HCT116 (cell line): Measurements from ENCODE around the gene FRMD4A. TPM values are rescaled to one million over a fixed set of nuclear protein-coding genes. Genes with fewer than 3 reads are reported as not detected.

Experiments used
- ATAC-seq: fragments of 200-7000 bp; cut with Tn5 transposase; 2 replicates; pipeline ENCODE4 v1.9.1; 2020; ENCODE audit warnings: mild to moderate bottlenecking, moderate library complexity
- BruUV-seq: library from RNA; stranded (reverse); fragments of 400-500 nt; replicated peaks from 2 replicates; lab custom pipeline; 2021; lab: Mats Ljungman, UMichigan
- CTCF ChIA-PET: fragments of 300-600 bp; sonication (Branson Sonifier 250); formaldehyde crosslinking; loops from one replicate; lab custom pipeline; 2021; ENCODE audit warnings: antibody characterized with exemption; lab: Charles Lee
- POLR2A ChIA-PET: fragments of 300-600, 350-600 bp; sonication (Branson Sonifier 250); formaldehyde crosslinking; loops from one replicate; lab custom pipeline; 2021; ENCODE audit warnings: antibody characterized with exemption; lab: Charles Lee
- RAD21 ChIA-PET, 2 experiments: fragments of 300-600 bp; sonication (Branson Sonifier 250); formaldehyde crosslinking; loops; one replicate each; lab custom pipeline; 2023; ENCODE audit warnings: low total read pairs in 2 of 2; ENCODE audit not compliant: uncharacterized antibody in 2 of 2, unreplicated experiment in 2 of 2, low non-redundant PET in 1 of 2; lab: Charles Lee
- DNase-seq: peaks from one replicate; pipeline ENCODE4 v3.0.0-alpha.2; 2010; ENCODE audit warnings: low read depth, low spot score
- H2AFZ ChIP-seq: fragments of 200-600 bp; shearing (Covaris generic), sonication (generic); 2 replicates; pipeline ENCODE4 v1.6.1; 2017; ENCODE audit warnings: low read depth, mixed run types, mixed read lengths, antibody characterized with exemption, low read length; ENCODE audit not compliant: poor library complexity, severe bottlenecking
- H3K27ac ChIP-seq: 2 replicates; pipeline ENCODE4 v1.5.1; 2012; ENCODE audit warnings: low read depth, low read length
- H3K27me3 ChIP-seq: fragments of 200-600 bp; sonication (generic); 2 replicates; pipeline ENCODE4 v1.6.1; 2016; ENCODE audit warnings: mixed run types, low read length, mixed read lengths; ENCODE audit not compliant: insufficient read depth
- H3K36me3 ChIP-seq, 2 experiments: fragments of 200-500 bp in 1 of 2; fragments of 200-600 bp in 1 of 2; sonication (Bioruptor generic) in 1 of 2; sonication (generic) in 1 of 2; 2 replicates each; pipeline versions ENCODE4 v1.5.1 to v1.6.1; 2014 to 2016; ENCODE audit warnings: low read length in 2 of 2, inconsistent platforms in 1 of 2, mixed read lengths in 1 of 2, mixed run types in 1 of 2; ENCODE audit not compliant: insufficient read depth in 2 of 2, control insufficient read depth in 1 of 2
- H3K4me1 ChIP-seq, 2 experiments: fragments of 200-600 bp in 1 of 2; sonication (generic) in 1 of 2; 2 replicates each; pipeline versions ENCODE4 v1.5.1 to v1.6.1; 2012 to 2017; ENCODE audit warnings: low read length in 2 of 2, inconsistent platforms in 1 of 2, mild to moderate bottlenecking in 1 of 2, mixed read lengths in 1 of 2, mixed run types in 1 of 2, moderate library complexity in 1 of 2; ENCODE audit not compliant: insufficient read depth in 2 of 2, control insufficient read depth in 1 of 2
- H3K4me2 ChIP-seq: fragments of 200-600 bp; sonication (generic); 2 replicates; pipeline ENCODE4 v1.6.1; 2017; ENCODE audit warnings: mixed run types, low read length, mixed read lengths
- H3K4me3 ChIP-seq, 2 experiments: fragments of 200-600 bp in 1 of 2; sonication (generic) in 1 of 2; replicated peaks in 1 of 2; 2 replicates each; pipeline ENCODE4 v1.5.1; 2011 to 2016; ENCODE audit warnings: low read length in 2 of 2, control low read depth in 1 of 2, low read depth in 1 of 2, mild to moderate bottlenecking in 1 of 2, mixed read lengths in 1 of 2, mixed run types in 1 of 2
- H3K79me2 ChIP-seq: fragments of 200-600 bp; sonication (generic); 2 replicates; pipeline ENCODE4 v1.6.1; 2017; ENCODE audit warnings: mild to moderate bottlenecking, mixed run types, low read length, moderate library complexity, mixed read lengths; ENCODE audit not compliant: insufficient read depth
- H3K9ac ChIP-seq: fragments of 200-600 bp; sonication (generic); 2 replicates; pipeline ENCODE4 v1.6.1; 2016; ENCODE audit warnings: low read length, mixed read lengths
- H3K9me2 ChIP-seq: fragments of 200-600 bp; sonication (generic), shearing (Covaris generic); 2 replicates; pipeline ENCODE4 v1.6.1; 2017; ENCODE audit warnings: mixed run types, mild to moderate bottlenecking, moderate library complexity; ENCODE audit not compliant: insufficient read depth
- H3K9me3 ChIP-seq, 2 experiments: fragments of 200-500 bp in 1 of 2; fragments of 200-600 bp in 1 of 2; sonication (Bioruptor generic) in 1 of 2; sonication (generic) in 1 of 2; 2 replicates each; pipeline ENCODE4 v1.6.1; 2014 to 2017; ENCODE audit warnings: low read length in 2 of 2, mixed read lengths in 2 of 2, inconsistent platforms in 1 of 2, low read depth in 1 of 2, mild to moderate bottlenecking in 1 of 2, mixed run types in 1 of 2, moderate library complexity in 1 of 2; ENCODE audit not compliant: control insufficient read depth in 1 of 2, insufficient read depth in 1 of 2
- H4K20me1 ChIP-seq: fragments of 200-600 bp; sonication (generic), shearing (Covaris generic); 2 replicates; pipeline ENCODE4 v1.6.1; 2017; ENCODE audit warnings: mixed run types, mild to moderate bottlenecking, moderate library complexity; ENCODE audit not compliant: insufficient read depth
- ATF3 ChIP-seq: IDR thresholded peaks from 2 replicates; pipeline ENCODE4 v1.6.1; 2012
- CEBPB ChIP-seq: IDR thresholded peaks from 2 replicates; pipeline ENCODE4 v1.6.1; 2012; ENCODE audit warnings: low read depth
- EZH2 ChIP-seq: fragments of 200-600 bp; sonication (generic); IDR thresholded peaks from 2 replicates; pipeline ENCODE4 v1.6.1; 2017; ENCODE audit warnings: antibody characterized with exemption, mixed run types
- EZH2phosphoT487 ChIP-seq: fragments of 200-600 bp; IDR thresholded peaks from 2 replicates; pipeline ENCODE4 v1.6.1; 2018; ENCODE audit warnings: antibody characterized with exemption, borderline replicate concordance
- RAD21 ChIP-seq: IDR thresholded peaks from 2 replicates; pipeline ENCODE4 v1.6.1; 2012; ENCODE audit warnings: low read depth, mild to moderate bottlenecking
- REST ChIP-seq: IDR thresholded peaks from 2 replicates; pipeline ENCODE4 v1.6.1; 2012; ENCODE audit warnings: low read depth
- SIN3A ChIP-seq: IDR thresholded peaks from 2 replicates; pipeline ENCODE4 v1.6.1; 2012; ENCODE audit warnings: low read depth
- SP1 ChIP-seq: IDR thresholded peaks from 2 replicates; pipeline ENCODE4 v1.6.1; 2012; ENCODE audit warnings: low read depth
- TCF7L2 ChIP-seq: IDR thresholded peaks from 2 replicates; pipeline ENCODE4 v1.7.0; 2011; ENCODE audit warnings: borderline replicate concordance, inconsistent platforms; ENCODE audit not compliant: insufficient read depth, insufficient read length; ENCODE audit errors: extremely low read depth
- ZFX ChIP-seq: fragments of 450-650 bp; IDR thresholded peaks from 2 replicates; pipeline ENCODE4 v1.6.1; 2017
- ZNF274 ChIP-seq: fragments of 200-500 bp; sonication (Bioruptor generic); IDR thresholded peaks from 2 replicates; pipeline ENCODE4 v1.6.1; 2014; ENCODE audit warnings: mild to moderate bottlenecking, low read depth, low read length, inconsistent platforms
- intact Hi-C: fragments of 100-400 bp; cut with micrococcal nuclease; formaldehyde crosslinking; loops from 2 replicates; pipeline ENCODE4 v1.10.0; 2022
- total RNA-seq: library from RNA; stranded (reverse); gene quantifications from one replicate; pipeline ENCODE4 v1.2.1, GENCODE V29; 2021; ENCODE audit not compliant: unreplicated experiment

The FRMD4A gene
- total RNA-seq, 1 experiment from 2014 or later = 0.20 TPM

GRCh38 chr10:13837966-13838365, 492.8 kb downstream of the FRMD4A start:
- intact Hi-C loops = no loop called here
- Histone ChIP-seq H3K9ac (no peak overlapping the region), H3K9me2 (no peaks in the 10 kb centered on the region), H3K9me3 (no peaks in the 10 kb centered on the region), H3K36me3 (no peaks in the 10 kb centered on the region), H3K79me2 (no peaks in the 10 kb centered on the region), H2AFZ (no peak overlapping the region), H3K4me3 (no peak overlapping the region), H3K4me1 (peaks cover 0 to 9% of the 10 kb centered on the region in 2 experiments; a peak in 1 of 4 replicates), H3K27ac (no peak overlapping the region), H3K27me3 (no peaks in the 10 kb centered on the region), H4K20me1 (no peaks in the 10 kb centered on the region), H3K4me2 (no peak overlapping the region)
- no TSS peak for BruUV-seq
- ChIA-PET RAD21 (no interaction called here), POLR2A (no interaction called here), CTCF (no interaction called here)
- DNase-seq = no peak
- ATAC-seq = no peak
- no peak for TF ChIP-seq TCF7L2
- no peak for TF ChIP-seq ATF3
- TF ChIP-seq REST = no peak
- TF ChIP-seq EZH2 = no peak
- TF ChIP-seq ZFX = no peak
- no peak for TF ChIP-seq SP1
- no peak for TF ChIP-seq EZH2phosphoT487
- TF ChIP-seq RAD21 = no peak
- no peak for TF ChIP-seq SIN3A
- TF ChIP-seq CEBPB = no peak
- no peak for TF ChIP-seq ZNF274
